Measurements from ENCODE around the gene ELAVL1.
A peak's percentile ranks its signal among the peaks of the same experiment; 100 is the strongest.

The ELAVL1 gene

GRCh38 chr19:8020681-8021080, 15.2 kb upstream of the ELAVL1 start:
- no peak for DNase-seq

- DNase-seq = no peak
Measured at GRCh38 chr19:8017808-8018207, 12.4 kb upstream of the ELAVL1 start.

GRCh38 chr19:8004723-8005513, 523 bp downstream of the ELAVL1 start:
- DNase-seq = no peak

- no peak for DNase-seq
Measured at GRCh38 chr19:8004001-8004400, 1.4 kb downstream of the ELAVL1 start.

GRCh38 chr19:8001995-8002849, 3.2 kb downstream of the ELAVL1 start:
- DNase-seq = peak; percentile 15

GRCh38 chr19:8001651-8001994, 3.8 kb downstream of the ELAVL1 start:
- DNase-seq = no peak

- no peak for DNase-seq
Measured at GRCh38 chr19:8000298-8001038, 5.0 kb downstream of the ELAVL1 start.

GRCh38 chr19:7999376-7999775, 6.1 kb downstream of the ELAVL1 start:
- DNase-seq = no peak

- DNase-seq = no peak
Measured at GRCh38 chr19:7997809-7998480, 7.5 kb downstream of the ELAVL1 start.

- DNase-seq = no peak
Measured at GRCh38 chr19:7996883-7997282, 8.6 kb downstream of the ELAVL1 start.

GRCh38 chr19:7995810-7996158, 9.7 kb downstream of the ELAVL1 start:
- DNase-seq = no peak

- no peak for DNase-seq
Measured at GRCh38 chr19:7994928-7995809, 10.3 kb downstream of the ELAVL1 start.

GRCh38 chr19:7994114-7994513, 11.3 kb downstream of the ELAVL1 start:
- DNase-seq = no peak

- no peak for DNase-seq
Measured at GRCh38 chr19:7993560-7993959, 11.9 kb downstream of the ELAVL1 start.

- DNase-seq = no peak
Measured at GRCh38 chr19:7992575-7992974, 12.9 kb downstream of the ELAVL1 start.

- no peak for DNase-seq
Measured at GRCh38 chr19:7989071-7989575, 16.3 kb downstream of the ELAVL1 start.

GRCh38 chr19:7988307-7988706, 17.1 kb downstream of the ELAVL1 start:
- DNase-seq = no peak

- DNase-seq = no peak
Measured at GRCh38 chr19:7987114-7987768, 18.2 kb downstream of the ELAVL1 start.

- no peak for DNase-seq
Measured at GRCh38 chr19:7986321-7987113, 18.9 kb downstream of the ELAVL1 start.

- no peak for DNase-seq
Measured at GRCh38 chr19:7985481-7985911, 19.9 kb downstream of the ELAVL1 start.

Data from NCI-H446 treated with DMSO at 0.1 percent for 48 hours (cell line).